ENCODE data around the gene POLDIP3.

DNA sequence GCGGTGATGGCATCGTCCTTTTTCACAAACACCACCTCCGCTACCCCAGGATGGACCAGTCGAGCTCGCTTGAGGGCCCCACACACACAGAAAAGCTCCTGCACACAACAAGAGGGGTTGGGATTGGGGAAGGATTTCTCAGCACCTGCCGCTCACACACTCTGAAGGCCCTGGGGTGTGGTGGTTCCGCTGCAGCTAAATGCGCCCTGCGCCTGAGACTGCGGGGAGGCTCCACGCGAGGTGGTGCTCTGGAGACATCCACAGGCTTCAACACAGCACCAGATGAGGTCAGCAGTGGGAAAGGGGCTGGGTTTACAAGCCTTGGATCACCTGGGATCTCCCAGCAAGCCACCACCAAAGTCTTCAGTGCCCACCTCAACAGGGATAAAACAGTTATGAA lies 22.7 kb downstream of the POLDIP3 start:
- TF ChIP-seq, protein P1, sequence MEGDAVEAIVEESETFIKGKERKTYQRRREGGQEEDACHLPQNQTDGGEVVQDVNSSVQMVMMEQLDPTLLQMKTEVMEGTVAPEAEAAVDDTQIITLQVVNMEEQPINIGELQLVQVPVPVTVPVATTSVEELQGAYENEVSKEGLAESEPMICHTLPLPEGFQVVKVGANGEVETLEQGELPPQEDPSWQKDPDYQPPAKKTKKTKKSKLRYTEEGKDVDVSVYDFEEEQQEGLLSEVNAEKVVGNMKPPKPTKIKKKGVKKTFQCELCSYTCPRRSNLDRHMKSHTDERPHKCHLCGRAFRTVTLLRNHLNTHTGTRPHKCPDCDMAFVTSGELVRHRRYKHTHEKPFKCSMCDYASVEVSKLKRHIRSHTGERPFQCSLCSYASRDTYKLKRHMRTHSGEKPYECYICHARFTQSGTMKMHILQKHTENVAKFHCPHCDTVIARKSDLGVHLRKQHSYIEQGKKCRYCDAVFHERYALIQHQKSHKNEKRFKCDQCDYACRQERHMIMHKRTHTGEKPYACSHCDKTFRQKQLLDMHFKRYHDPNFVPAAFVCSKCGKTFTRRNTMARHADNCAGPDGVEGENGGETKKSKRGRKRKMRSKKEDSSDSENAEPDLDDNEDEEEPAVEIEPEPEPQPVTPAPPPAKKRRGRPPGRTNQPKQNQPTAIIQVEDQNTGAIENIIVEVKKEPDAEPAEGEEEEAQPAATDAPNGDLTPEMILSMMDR (IDR thresholded peaks at IDR 0.05) = no peak
- no peak for TF ChIP-seq ZFX (IDR thresholded peaks at IDR 0.05; ENCODE audit: borderline replicate concordance)
